AG09309 (cell line): ENCODE data around the gene NCAM1.

Experiments used
- DNase-seq: peaks from one replicate; pipeline ENCODE4 v3.0.0-alpha.2; 2010; ENCODE audit warnings: low read depth
- H3K4me3 ChIP-seq: 2 replicates; pipeline ENCODE4 v1.5.1; 2011; ENCODE audit warnings: mild to moderate bottlenecking, low read depth, low read length, moderate library complexity; ENCODE audit not compliant: control insufficient read depth
- CTCF ChIP-seq: IDR thresholded peaks from 2 replicates; pipeline ENCODE4 v1.5.1; 2011; ENCODE audit warnings: mild to moderate bottlenecking, low read depth, low read length, inconsistent platforms; ENCODE audit not compliant: insufficient read depth, control insufficient read depth; ENCODE audit errors: missing control alignments

Gene NCAM1

DNA sequence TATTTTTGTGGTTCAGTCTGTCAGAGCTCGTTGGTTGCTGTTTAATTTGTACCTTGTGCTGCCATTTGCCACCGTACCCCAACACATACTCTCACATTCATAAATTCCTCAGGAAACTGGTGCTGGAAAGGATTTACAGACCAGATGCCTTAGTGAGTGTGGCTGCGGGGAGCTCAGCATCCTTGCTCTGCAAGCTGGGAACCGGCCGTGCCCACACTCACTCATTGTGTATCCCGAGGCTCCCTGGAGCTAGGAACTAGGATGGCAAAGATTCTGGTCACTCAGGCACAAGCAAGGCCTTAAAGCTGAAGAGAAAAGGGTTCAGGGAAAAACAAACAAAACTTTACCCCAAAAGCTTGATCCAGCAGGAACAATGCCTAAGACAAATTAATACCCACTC is 288.6 kb downstream of the NCAM1 start:
- DNase-seq: no peak
- H3K4me3 ChIP-seq: no peak overlapping the region
- TF ChIP-seq CTCF: no peak

DNA sequence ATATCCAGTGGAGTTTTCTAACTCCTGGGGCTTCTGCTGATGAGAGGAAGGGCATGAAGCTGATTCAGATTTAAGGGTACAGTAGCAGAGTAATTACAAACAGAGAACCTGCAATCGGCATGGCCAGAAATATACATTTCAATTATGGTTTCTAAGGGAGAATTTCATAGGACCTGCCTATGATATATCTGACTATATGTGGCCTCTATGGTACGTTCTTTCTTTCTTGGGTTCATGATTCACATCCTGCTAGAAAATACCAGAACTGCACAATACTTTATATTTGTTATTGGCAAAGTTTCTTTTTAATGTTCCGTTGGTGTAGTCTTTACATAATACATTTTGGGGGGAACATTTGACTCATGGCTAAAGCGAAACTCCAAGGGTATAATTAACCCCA is 290.1 kb downstream of the NCAM1 start:
- TF ChIP-seq CTCF: no peak
- H3K4me3 ChIP-seq: no peak overlapping the region
- no peak for DNase-seq

DNA sequence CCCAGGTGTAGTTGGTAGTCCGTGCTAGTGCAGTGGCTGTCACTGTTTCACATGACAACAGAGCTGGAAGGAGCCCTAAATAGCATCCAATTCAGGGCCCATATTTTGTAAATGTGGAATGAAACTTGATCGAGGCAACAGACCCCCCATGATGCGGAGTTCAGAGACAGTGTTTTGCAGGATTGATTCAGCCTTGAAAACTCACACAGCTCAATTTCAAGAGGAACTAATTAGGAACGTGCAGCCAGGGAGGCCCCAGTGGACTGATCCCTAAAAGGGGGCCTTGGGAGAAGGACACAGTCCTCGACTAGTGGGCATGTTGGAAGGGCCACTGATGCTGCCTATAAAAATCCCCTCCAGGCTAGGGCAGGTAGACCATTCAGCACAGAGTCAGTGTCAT is 292.2 kb downstream of the NCAM1 start:
- TF ChIP-seq CTCF: no peak
- no peak overlapping the region for H3K4me3 ChIP-seq
- no peak for DNase-seq

DNA sequence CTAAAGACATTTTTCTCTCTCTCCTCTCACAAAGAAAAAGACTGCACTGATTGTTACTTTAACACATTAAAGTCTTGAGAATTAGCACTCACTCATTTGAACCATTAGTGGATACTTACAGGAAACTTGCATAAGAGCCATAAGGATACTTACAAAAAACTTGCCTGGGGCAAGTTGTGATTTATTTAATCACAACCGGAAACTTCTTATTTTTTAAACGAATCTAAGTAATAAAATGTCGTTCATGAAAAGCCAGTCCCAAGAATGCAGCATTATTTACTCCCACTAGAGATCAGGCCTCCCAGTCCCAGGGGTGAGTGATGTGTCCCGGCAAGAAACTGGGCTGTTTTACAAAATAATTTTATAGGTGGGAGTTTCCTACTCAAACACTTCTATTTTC is 293.9 kb downstream of the NCAM1 start:
- H3K4me3 ChIP-seq: no peak overlapping the region
- no peak for DNase-seq
- no peak for TF ChIP-seq CTCF

- DNase-seq: no peak
- no peak overlapping the region for H3K4me3 ChIP-seq
- TF ChIP-seq CTCF: no peak
Observed at GRCh38 chr11:113255741-113256140, 294.5 kb downstream of the NCAM1 start.

DNA sequence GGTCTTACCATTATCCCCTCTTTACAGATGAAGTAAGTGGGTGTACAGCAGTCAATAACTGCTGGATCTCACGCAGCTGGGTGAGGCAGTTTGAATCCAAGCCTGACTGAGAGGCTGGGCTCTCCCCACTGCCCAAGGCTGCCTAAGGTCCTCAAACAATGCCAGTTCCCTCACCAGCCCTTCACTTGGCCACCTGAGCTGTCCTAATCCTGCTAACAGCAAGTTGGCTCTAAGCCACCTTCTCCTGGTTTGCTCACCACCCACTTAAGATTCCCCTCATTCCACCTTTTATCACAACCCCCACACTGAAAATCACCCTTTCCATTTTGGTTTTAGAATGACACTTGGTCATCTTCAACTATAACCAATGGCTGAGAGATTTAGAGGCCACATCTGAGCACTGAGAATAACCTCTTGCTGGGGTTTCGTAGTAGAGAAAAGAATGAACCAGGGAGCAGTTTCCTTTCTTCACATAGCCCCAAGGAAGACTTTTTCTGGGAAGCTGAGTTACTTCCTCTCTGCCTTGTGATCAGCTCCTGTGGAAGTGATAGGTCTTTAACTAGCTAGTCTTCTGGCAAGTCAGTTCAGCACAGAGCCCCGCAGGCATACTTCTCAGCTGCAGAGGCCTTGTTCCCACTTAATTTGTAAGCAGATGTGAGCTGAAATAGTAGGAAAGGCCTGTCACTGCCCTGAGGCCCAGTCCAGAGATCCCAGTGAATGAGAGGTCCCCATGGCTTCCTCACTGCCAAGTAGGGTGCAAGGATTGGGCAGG is 295.4 kb downstream of the NCAM1 start:
- no peak for TF ChIP-seq CTCF
- DNase-seq: no peak
- H3K4me3 ChIP-seq: no peak overlapping the region

GRCh38 chr11:113260096-113260425 is 298.8 kb downstream of the NCAM1 start:
- H3K4me3 ChIP-seq: no peak overlapping the region
- DNase-seq: no peak
- no peak for TF ChIP-seq CTCF
